ENCODE data around the gene ARL17B. TPM values are rescaled to one million over a fixed set of nuclear protein-coding genes. Genes with fewer than 3 reads are reported as not detected.
"Not testable (repeated sequence)": the region's sequence is repeated elsewhere in the genome, so short reads cannot be mapped to it uniquely, and the experiment has no call there.

Gene ARL17B
- total RNA-seq (2012; rRNA removed) (4.8 and 5.0 TPM in 2 replicates), polyA plus RNA-seq (2012; rRNA removed) (4.6 and 6.5 TPM in 2 replicates), Bru-seq, nascent RNA (percentile 46 among the genes with signal in this experiment), BruChase-seq, experiment 1, labeled RNA remaining after a 6-hour chase (percentile 61 among the genes with signal in this experiment), BruChase-seq, experiment 2, labeled RNA remaining after a 2-hour chase (percentile 57 among the genes with signal in this experiment)
- 3.0 and 4.3 TPM in 2 replicates for polyA plus RNA-seq (2012; cell fraction: cytosol; rRNA removed)
- polyA plus RNA-seq (2012; cell fraction: nucleus; rRNA removed; ENCODE audit: low replicate concordance) = 5.6 and 15.7 TPM in 2 replicates
- long read RNA-seq, partial matches to known transcripts = 0 of 5 reads
- long read RNA-seq, other reads (novel, unspliced or antisense) = 5 of 5 reads

DNA sequence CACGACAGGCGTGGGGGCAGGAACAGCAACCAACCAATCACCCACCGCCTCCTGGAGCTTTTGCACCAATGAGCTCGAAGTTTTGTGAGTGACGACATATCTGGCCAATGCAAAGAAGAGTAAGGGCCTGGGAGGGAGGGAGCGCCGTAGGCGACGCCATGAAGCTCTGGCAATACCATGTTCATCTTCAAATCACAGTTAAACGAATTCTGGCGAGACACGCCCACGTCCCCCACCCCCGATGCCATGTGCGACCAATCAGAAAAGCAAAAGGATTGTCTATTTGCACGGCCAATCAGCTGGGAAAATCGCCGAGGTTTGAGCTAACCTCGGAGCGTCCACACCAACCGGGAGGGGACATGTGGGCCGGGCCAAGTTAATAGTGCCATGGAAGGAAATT, at the start of gene ARL17B:
Gene ARL17B (minus strand): TSS at position 12 of the 400 bp plus-strand sequence. CDS start 3,369 bp downstream, outside the sequence.
- H3K18ac ChIP-seq (ENCODE audit: low read depth, low read length); POLR2A ChIA-PET (ENCODE audit: unreplicated experiment); H4K5ac ChIP-seq (ENCODE audit: low read depth, low read length); H3K4me3 ChIP-seq (ENCODE audit: insufficient read depth, low read depth, low read length); H3K9me3 ChIP-seq (ENCODE audit: control insufficient read depth, insufficient read depth, low read length); CTCF ChIA-PET; H2BK120ac ChIP-seq (ENCODE audit: low read depth, low read length); H2BK15ac ChIP-seq (ENCODE audit: low read depth, low read length); H2AK9ac ChIP-seq (replicated peaks; ENCODE audit: low read depth, low read length, poor library complexity); H2BK20ac ChIP-seq (ENCODE audit: low read depth, low read length); H3K4ac ChIP-seq (ENCODE audit: low read depth, low read length); H3K9me1 ChIP-seq (ENCODE audit: insufficient read depth, low read length); dilution Hi-C loops (cut with HindIII; ENCODE audit: low sequenced_read_pairs, unreplicated experiment); intact Hi-C loops (cut with micrococcal nuclease); in situ Hi-C loops (cut with MboI; ENCODE audit: low sequenced_read_pairs); H3K79me1 ChIP-seq (ENCODE audit: low read depth in 1 of 2, low read length in 2 of 2); H3K4me2 ChIP-seq (ENCODE audit: low read depth, low read length); H3K14ac ChIP-seq (replicated peaks; ENCODE audit: low read depth, low read length); H4K20me1 ChIP-seq (ENCODE audit: insufficient read depth, low read length); DNase-seq; H3K9ac ChIP-seq (ENCODE audit: low read depth, low read length); BruUV-seq (replicated peaks); H3K27me3 ChIP-seq (ENCODE audit: control insufficient read depth, insufficient read depth, low read length); H3K4me1 ChIP-seq (ENCODE audit: control insufficient read depth, insufficient read depth, low read length); H3K23ac ChIP-seq (ENCODE audit: low read depth, low read length); H2BK5ac ChIP-seq (ENCODE audit: low read depth, low read length, poor library complexity, severe bottlenecking); H3K27ac ChIP-seq (ENCODE audit: insufficient read depth, low read length); H4K91ac ChIP-seq (ENCODE audit: insufficient read depth, low read depth, low read length); H2AK5ac ChIP-seq (ENCODE audit: low read depth, low read length); H4K8ac ChIP-seq (ENCODE audit: low read depth in 2 of 2, low read length in 2 of 2); H3K56ac ChIP-seq (ENCODE audit: extremely low read depth, insufficient read depth, low read length); H3K36me3 ChIP-seq (ENCODE audit: control insufficient read depth, insufficient read depth, low read length); H2AFZ ChIP-seq (replicated peaks; ENCODE audit: low read length, poor library complexity): not testable (repeated sequence)
- ATAC-seq (ENCODE audit: low read depth) = peak; percentile 98
- WGBS, 2 experiments (ENCODE audit: extremely low coverage in 2 of 2, insufficient read length in 1 of 2) = no CpG with 5 or more reads among the region's 22 CpGs

DNA sequence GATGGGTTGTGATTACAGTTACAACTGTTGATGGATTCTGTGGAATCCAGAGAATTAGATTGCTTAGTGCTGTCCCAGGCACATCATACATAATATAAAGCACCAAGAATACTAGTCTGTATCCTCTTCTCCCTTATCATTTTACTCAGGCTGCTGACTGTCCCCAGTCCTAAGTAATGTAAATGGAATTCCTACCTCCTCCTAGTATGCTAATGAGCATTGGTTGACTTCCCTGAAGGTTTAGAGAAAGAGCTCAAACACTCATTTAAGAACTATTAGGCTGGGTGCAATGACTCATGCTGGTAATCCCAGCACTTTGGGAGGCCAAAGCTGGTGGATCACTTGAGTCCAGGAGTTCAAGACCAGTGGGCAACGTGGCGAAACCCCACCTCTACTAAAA, 48.3 kb upstream of the ARL17B start:
- H3K79me1 ChIP-seq (ENCODE audit: low read depth in 1 of 2, low read length in 2 of 2); BruUV-seq (replicated peaks); H3K4me2 ChIP-seq (ENCODE audit: low read depth, low read length); H3K27ac ChIP-seq (ENCODE audit: insufficient read depth, low read length); H3K4me3 ChIP-seq (ENCODE audit: insufficient read depth, low read depth, low read length); H3K9me3 ChIP-seq (ENCODE audit: control insufficient read depth, insufficient read depth, low read length); H2BK5ac ChIP-seq (ENCODE audit: low read depth, low read length, poor library complexity, severe bottlenecking); H2BK15ac ChIP-seq (ENCODE audit: low read depth, low read length); H3K27me3 ChIP-seq (ENCODE audit: control insufficient read depth, insufficient read depth, low read length); DNase-seq; H3K9ac ChIP-seq (ENCODE audit: low read depth, low read length); intact Hi-C loops (cut with micrococcal nuclease); in situ Hi-C loops (cut with MboI; ENCODE audit: low sequenced_read_pairs); H2AK5ac ChIP-seq (ENCODE audit: low read depth, low read length); H3K4ac ChIP-seq (ENCODE audit: low read depth, low read length); dilution Hi-C loops (cut with HindIII; ENCODE audit: low sequenced_read_pairs, unreplicated experiment); H3K23ac ChIP-seq (ENCODE audit: low read depth, low read length); H4K8ac ChIP-seq (ENCODE audit: low read depth in 2 of 2, low read length in 2 of 2); H3K18ac ChIP-seq (ENCODE audit: low read depth, low read length); H3K36me3 ChIP-seq (ENCODE audit: control insufficient read depth, insufficient read depth, low read length); POLR2A ChIA-PET (ENCODE audit: unreplicated experiment); H3K9me1 ChIP-seq (ENCODE audit: insufficient read depth, low read length); H4K5ac ChIP-seq (ENCODE audit: low read depth, low read length); H4K91ac ChIP-seq (ENCODE audit: insufficient read depth, low read depth, low read length); H2BK120ac ChIP-seq (ENCODE audit: low read depth, low read length); H3K14ac ChIP-seq (replicated peaks; ENCODE audit: low read depth, low read length); CTCF ChIA-PET; H2AK9ac ChIP-seq (replicated peaks; ENCODE audit: low read depth, low read length, poor library complexity); H2BK20ac ChIP-seq (ENCODE audit: low read depth, low read length); H3K56ac ChIP-seq (ENCODE audit: extremely low read depth, insufficient read depth, low read length); H2AFZ ChIP-seq (replicated peaks; ENCODE audit: low read length, poor library complexity); H3K4me1 ChIP-seq (ENCODE audit: control insufficient read depth, insufficient read depth, low read length); H4K20me1 ChIP-seq (ENCODE audit: insufficient read depth, low read length): not testable (repeated sequence)
- peak; percentile 86 for ATAC-seq (ENCODE audit: low read depth)
- no CpG with 5 or more reads among the region's 2 CpGs for WGBS, 2 experiments (ENCODE audit: extremely low coverage in 2 of 2, insufficient read length in 1 of 2)
